Neural progenitor cell (in vitro differentiated cells): ENCODE measurements around the gene CD200. TPM values are rescaled to one million over a fixed set of nuclear protein-coding genes. Genes with fewer than 3 reads are reported as not detected.

Experiments
- DNase-seq: peaks from one replicate; pipeline ENCODE4 v3.0.0-alpha.2; 2016; ENCODE audit warnings: low spot score
- H2AFZ ChIP-seq: fragments of 200-600 bp; sonication (generic); replicated peaks from 2 replicates; pipeline ENCODE4 v1.6.1; 2016; ENCODE audit warnings: antibody characterized with exemption
- H3F3A ChIP-seq: fragments of 200-600 bp; sonication (generic); 2 replicates; pipeline ENCODE4 v1.6.1; 2016; ENCODE audit warnings: antibody characterized with exemption, low read depth
- H3K27ac ChIP-seq: fragments of 200-600 bp; sonication (generic); 2 replicates; pipeline ENCODE4 v1.5.1; 2016; ENCODE audit warnings: mild to moderate bottlenecking
- H3K27me3 ChIP-seq: fragments of 200-600 bp; sonication (generic); 2 replicates; pipeline ENCODE4 v1.6.1; 2016; ENCODE audit warnings: mild to moderate bottlenecking, moderate library complexity
- H3K36me3 ChIP-seq: fragments of 200-600 bp; sonication (generic); 2 replicates; pipeline ENCODE4 v1.5.1; 2016
- H3K4me1 ChIP-seq: fragments of 200-600 bp; sonication (generic); 2 replicates; pipeline ENCODE4 v1.6.1; 2016; ENCODE audit warnings: mixed run types
- H3K4me2 ChIP-seq: fragments of 200-600 bp; sonication (generic); 2 replicates; pipeline ENCODE4 v1.6.1; 2016
- H3K4me3 ChIP-seq: fragments of 200-600 bp; sonication (generic); 2 replicates; pipeline ENCODE4 v1.5.1; 2016
- H3K79me2 ChIP-seq: fragments of 200-600 bp; sonication (generic); 2 replicates; pipeline ENCODE4 v1.6.1; 2016; ENCODE audit warnings: low read depth
- H3K9ac ChIP-seq: fragments of 200-600 bp; sonication (generic); 2 replicates; pipeline ENCODE4 v1.6.1; 2016
- H3K9me3 ChIP-seq: fragments of 200-600 bp; sonication (generic); 2 replicates; pipeline ENCODE4 v1.5.1; 2016; ENCODE audit warnings: low read depth
- H4K20me1 ChIP-seq: fragments of 200-600 bp; sonication (generic); 2 replicates; pipeline ENCODE4 v1.6.1; 2016; ENCODE audit warnings: low read depth
- H3K27ac Mint-ChIP-seq: 3 replicates; pipeline ENCODE4 v1.8.0; 2021; ENCODE audit warnings: mixed read lengths
- H3K27me3 Mint-ChIP-seq: 2 replicates; pipeline ENCODE4 v1.8.0; 2022; ENCODE audit warnings: low read depth, mild to moderate bottlenecking, inconsistent platforms, moderate library complexity, mixed read lengths; ENCODE audit not compliant: insufficient read depth
- H3K36me3 Mint-ChIP-seq: 3 replicates; pipeline ENCODE4 v1.8.0; 2021; ENCODE audit warnings: mixed read lengths
- H3K4me1 Mint-ChIP-seq: 3 replicates; pipeline ENCODE4 v1.8.0; 2021; ENCODE audit warnings: mixed read lengths
- H3K4me3 Mint-ChIP-seq: 3 replicates; pipeline ENCODE4 v1.8.0; 2021; ENCODE audit warnings: mild to moderate bottlenecking, moderate library complexity, mixed read lengths
- H3K9me3 Mint-ChIP-seq: 3 replicates; pipeline ENCODE4 v1.8.0; 2020; ENCODE audit warnings: mixed read lengths
- EZH2 ChIP-seq: fragments of 200-600 bp; sonication (generic); IDR thresholded peaks from 2 replicates; pipeline ENCODE4 v1.6.1; 2017; ENCODE audit warnings: antibody characterized with exemption, mild to moderate bottlenecking, moderate library complexity
- EZH2phosphoT487 ChIP-seq: fragments of 200-600 bp; sonication (generic); IDR thresholded peaks from 2 replicates; pipeline ENCODE4 v1.6.1; 2017; ENCODE audit warnings: antibody characterized with exemption
- total RNA-seq: library from RNA; depleted of rRNA; stranded (reverse); fragments of >200 nt; gene quantifications from 2 replicates; pipeline ENCODE4 v1.2.3, GENCODE V29; 2015; ENCODE audit warnings: low replicate concordance
- TF ChIP-seq, protein P1 (sequence below): fragments of 200-600 bp; sonication (generic); IDR thresholded peaks from 2 replicates; pipeline ENCODE4 v1.5.1; 2017; ENCODE audit warnings: antibody characterized with exemption, mild to moderate bottlenecking

Gene CD200
- total RNA-seq, 1 donor from 2014 or later = 48.4 TPM

DNA sequence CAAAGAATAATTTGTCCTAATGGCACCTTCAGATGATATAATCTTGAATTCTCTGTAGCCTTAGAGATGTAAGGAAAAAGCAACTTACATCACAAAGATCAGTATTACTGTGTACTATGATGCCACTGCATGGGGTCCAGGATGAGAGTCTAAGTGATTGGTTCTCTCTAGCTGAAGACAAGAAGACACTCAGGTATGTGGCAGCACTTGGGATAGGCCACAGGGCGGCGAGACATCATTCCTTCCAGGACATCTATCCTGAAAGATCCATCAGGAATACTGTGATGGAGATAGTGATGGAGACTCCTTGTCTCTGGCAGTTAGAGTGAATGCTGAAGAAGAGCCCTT lies 2.5 kb downstream of the CD200 start:
- peaks cover 29% of the 10 kb centered on the region for H3K36me3 Mint-ChIP-seq
- Histone ChIP-seq H3K36me3 (no peaks in the 10 kb centered on the region), H3K4me2 (peak overlapping the region; percentile 99), H3K27ac (no peak overlapping the region), H3K9ac (no peak overlapping the region), H3K4me3 (peak overlapping the region; percentile 92), H3K4me1 (peaks cover 32% of the 10 kb centered on the region), H4K20me1 (peaks cover 35% of the 10 kb centered on the region), H3F3A (peaks cover 7% of the 10 kb centered on the region), H2AFZ (no peak overlapping the region), H3K27me3 (no peaks in the 10 kb centered on the region), H3K79me2 (peaks cover 82% of the 10 kb centered on the region), H3K9me3 (no peaks in the 10 kb centered on the region)
- H3K27me3 Mint-ChIP-seq = peaks cover 2% of the 10 kb centered on the region
- TF ChIP-seq, protein P1, sequence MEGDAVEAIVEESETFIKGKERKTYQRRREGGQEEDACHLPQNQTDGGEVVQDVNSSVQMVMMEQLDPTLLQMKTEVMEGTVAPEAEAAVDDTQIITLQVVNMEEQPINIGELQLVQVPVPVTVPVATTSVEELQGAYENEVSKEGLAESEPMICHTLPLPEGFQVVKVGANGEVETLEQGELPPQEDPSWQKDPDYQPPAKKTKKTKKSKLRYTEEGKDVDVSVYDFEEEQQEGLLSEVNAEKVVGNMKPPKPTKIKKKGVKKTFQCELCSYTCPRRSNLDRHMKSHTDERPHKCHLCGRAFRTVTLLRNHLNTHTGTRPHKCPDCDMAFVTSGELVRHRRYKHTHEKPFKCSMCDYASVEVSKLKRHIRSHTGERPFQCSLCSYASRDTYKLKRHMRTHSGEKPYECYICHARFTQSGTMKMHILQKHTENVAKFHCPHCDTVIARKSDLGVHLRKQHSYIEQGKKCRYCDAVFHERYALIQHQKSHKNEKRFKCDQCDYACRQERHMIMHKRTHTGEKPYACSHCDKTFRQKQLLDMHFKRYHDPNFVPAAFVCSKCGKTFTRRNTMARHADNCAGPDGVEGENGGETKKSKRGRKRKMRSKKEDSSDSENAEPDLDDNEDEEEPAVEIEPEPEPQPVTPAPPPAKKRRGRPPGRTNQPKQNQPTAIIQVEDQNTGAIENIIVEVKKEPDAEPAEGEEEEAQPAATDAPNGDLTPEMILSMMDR = no peak
- TF ChIP-seq EZH2phosphoT487 = no peak
- TF ChIP-seq EZH2 = no peak
- no peak for DNase-seq
- peaks cover 36% of the 10 kb centered on the region for H3K4me1 Mint-ChIP-seq
- peaks cover 3% of the 10 kb centered on the region for H3K9me3 Mint-ChIP-seq
- H3K27ac Mint-ChIP-seq = no peak overlapping the region
- H3K4me3 Mint-ChIP-seq = peak overlapping the region; percentile 93

DNA sequence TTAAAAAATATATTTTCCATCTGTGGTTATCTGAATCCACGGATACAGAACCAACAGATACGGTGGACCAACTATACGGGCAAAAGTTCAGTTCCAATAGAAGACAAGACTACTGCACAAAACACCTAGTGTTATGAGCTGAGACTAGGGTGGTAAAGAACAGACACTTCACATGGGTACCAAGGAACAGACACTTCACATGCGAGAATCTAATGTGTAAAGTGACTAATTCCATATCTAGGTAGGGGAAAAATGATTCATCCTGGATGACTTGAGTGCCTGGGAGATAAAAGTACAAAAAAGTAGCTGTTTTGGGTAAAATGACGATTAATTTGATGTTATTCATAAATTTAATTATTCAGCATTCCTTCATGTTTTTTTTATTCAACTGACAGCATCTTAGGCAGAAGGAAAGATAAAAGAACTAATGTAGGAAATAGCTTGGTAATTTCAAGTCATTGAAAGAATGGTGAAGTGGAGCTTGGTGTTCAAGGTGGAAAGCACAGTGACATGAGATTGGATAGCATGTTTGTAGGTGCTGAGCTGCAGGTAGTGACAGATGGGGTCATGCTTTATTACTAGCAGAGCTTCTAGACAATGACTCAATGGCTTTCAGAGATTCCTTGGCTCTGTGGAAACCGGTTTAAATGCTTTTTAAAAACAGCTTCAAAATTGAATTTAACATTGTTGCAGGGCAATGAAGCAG lies 5.2 kb downstream of the CD200 start:
- no peaks in the 10 kb centered on the region for H3K9me3 ChIP-seq
- Mint-ChIP-seq H3K27me3 (no peaks in the 10 kb centered on the region), H3K27ac (no peak overlapping the region), H3K9me3 (peaks cover 15% of the 10 kb centered on the region), H3K36me3 (peaks cover 49% of the 10 kb centered on the region), H3K4me3 (no peak overlapping the region), H3K4me1 (peaks cover 36% of the 10 kb centered on the region)
- peak overlapping the region; percentile 17 for H3K4me2 ChIP-seq
- no peak overlapping the region for H3K9ac ChIP-seq
- no peaks in the 10 kb centered on the region for H3F3A ChIP-seq
- peaks cover 49% of the 10 kb centered on the region for H4K20me1 ChIP-seq
- H3K36me3 ChIP-seq = peaks cover 16% of the 10 kb centered on the region
- no peak for DNase-seq
- no peak for TF ChIP-seq EZH2phosphoT487
- no peak for TF ChIP-seq EZH2
- TF ChIP-seq, protein P1 = no peak
- no peaks in the 10 kb centered on the region for H3K27me3 ChIP-seq
- H3K27ac ChIP-seq = no peak overlapping the region
- H3K4me3 ChIP-seq = no peak overlapping the region
- H3K79me2 ChIP-seq = peaks cover 100% of the 10 kb centered on the region
- peaks cover 32% of the 10 kb centered on the region for H3K4me1 ChIP-seq
- H2AFZ ChIP-seq = no peak overlapping the region

DNA sequence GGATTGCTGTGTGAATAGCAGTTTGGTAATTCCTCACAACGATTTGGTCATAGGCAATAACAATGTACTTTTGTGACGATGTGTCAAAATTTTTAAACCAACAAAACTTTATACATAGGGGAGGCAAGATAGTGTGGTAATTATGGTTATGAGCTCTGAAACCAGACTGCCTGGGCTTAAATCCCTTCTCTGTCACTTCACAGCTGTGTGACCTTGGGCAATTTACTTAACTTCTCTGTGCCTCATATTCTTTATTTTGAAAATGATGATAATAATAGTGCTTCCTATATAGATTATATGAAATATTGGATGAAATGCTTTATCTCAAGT lies 5.7 kb downstream of the CD200 start:
- no peak overlapping the region for H2AFZ ChIP-seq
- H3K9me3 Mint-ChIP-seq = peaks cover 16% of the 10 kb centered on the region
- H4K20me1 ChIP-seq = peaks cover 49% of the 10 kb centered on the region
- no peaks in the 10 kb centered on the region for H3K27me3 ChIP-seq
- no peak overlapping the region for H3K4me3 Mint-ChIP-seq
- peaks cover 21% of the 10 kb centered on the region for H3K36me3 ChIP-seq
- peaks cover 36% of the 10 kb centered on the region for H3K4me1 Mint-ChIP-seq
- H3K36me3 Mint-ChIP-seq = peaks cover 51% of the 10 kb centered on the region
- H3K27ac ChIP-seq = no peak overlapping the region
- H3K79me2 ChIP-seq = peaks cover 100% of the 10 kb centered on the region
- H3K9ac ChIP-seq = no peak overlapping the region
- peak overlapping the region; percentile 17 for H3K4me2 ChIP-seq
- no peak overlapping the region for H3K27ac Mint-ChIP-seq
- peaks cover 32% of the 10 kb centered on the region for H3K4me1 ChIP-seq
- H3F3A ChIP-seq = no peaks in the 10 kb centered on the region
- H3K27me3 Mint-ChIP-seq = no peaks in the 10 kb centered on the region
- H3K4me3 ChIP-seq = no peak overlapping the region
- no peaks in the 10 kb centered on the region for H3K9me3 ChIP-seq
- TF ChIP-seq, protein P1 = no peak
- no peak for TF ChIP-seq EZH2phosphoT487
- no peak for TF ChIP-seq EZH2
- DNase-seq = no peak
